Measurements from ENCODE around the gene MSI2. TPM values are rescaled to one million over a fixed set of nuclear protein-coding genes. Genes with fewer than 3 reads are reported as not detected.
"Not testable (repeated sequence)": the region's sequence is repeated elsewhere in the genome, so short reads cannot be mapped to it uniquely, and the experiment has no call there.

MSI2 gene
- total and polyA plus RNA-seq, 5 donors = 43.9 to 113 (median 107) TPM

- intact Hi-C loops (cut with DNase I) = loop anchor here in 1 of 4 donors (10.0 kb wide), 1 partner anchor 125 kb away; no protein-coding TSS in a partner anchor
- DNase-seq = no peak
- H3K9me3 ChIP-seq (ENCODE audit: control insufficient read depth, low read length) = no peaks in the 10 kb centered on the region
- peaks cover 4% of the 10 kb centered on the region for H3K4me1 ChIP-seq (ENCODE audit: control insufficient read depth, insufficient read depth, low read length)
- WGBS = 94% methylated on average over 13 of the region's 13 CpGs
- H3K27me3 ChIP-seq (ENCODE audit: control insufficient read depth, insufficient read depth) = no peaks in the 10 kb centered on the region
- no peak overlapping the region for H3K27ac ChIP-seq (ENCODE audit: low read length)
- no peak for ATAC-seq
- no peak overlapping the region for H3K4me3 ChIP-seq (ENCODE audit: low read length)
Measured at GRCh38 chr17:57609878-57610270, 353.6 kb downstream of the MSI2 start.

DNA sequence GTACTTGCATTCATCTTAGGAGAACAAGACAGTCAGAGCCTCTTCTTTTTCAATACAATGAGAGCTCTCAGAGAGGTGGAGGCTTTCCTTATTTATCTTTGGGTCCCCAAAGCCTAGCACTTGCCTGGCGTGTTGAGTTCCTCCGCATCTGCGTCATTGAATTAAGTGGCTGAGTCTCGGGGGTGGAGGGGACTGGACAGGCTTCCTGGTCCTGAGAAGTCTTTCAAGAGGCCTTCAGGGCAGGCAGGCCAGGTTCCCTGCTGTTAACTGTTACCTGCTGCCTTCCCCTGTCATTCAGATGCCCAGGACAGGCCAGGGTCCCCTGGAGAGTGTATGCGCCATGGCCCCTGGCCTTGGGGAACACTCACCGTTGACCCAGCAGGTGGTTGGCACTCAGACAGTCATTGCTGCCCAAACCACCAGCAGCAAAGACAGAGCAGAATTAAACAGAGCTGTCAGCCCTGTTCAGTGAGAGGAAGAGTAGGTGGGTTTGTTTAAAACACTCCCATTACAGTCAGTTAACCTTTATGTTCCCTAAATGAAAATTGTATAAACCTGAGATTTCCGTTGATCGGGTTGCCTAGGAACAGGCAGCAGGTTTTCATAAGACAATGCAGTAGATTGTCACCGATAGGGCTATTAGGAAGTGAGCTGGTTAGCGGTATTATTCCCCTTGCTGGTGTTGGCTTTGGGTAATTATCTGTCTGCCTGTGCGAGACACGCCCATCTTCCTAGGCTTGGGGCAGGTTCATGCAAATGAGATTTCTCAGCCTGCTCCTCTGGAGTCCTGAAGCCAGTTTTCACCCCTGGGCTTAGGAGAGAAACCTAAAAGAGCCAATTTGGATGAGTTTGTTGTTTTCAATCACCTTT is 356.1 kb downstream of the MSI2 start:
- Histone ChIP-seq H3K9me3 (ENCODE audit: control insufficient read depth, low read length) (no peaks in the 10 kb centered on the region), H3K4me1 (ENCODE audit: control insufficient read depth, insufficient read depth, low read length) (no peaks in the 10 kb centered on the region), H3K27ac (ENCODE audit: low read length) (no peak overlapping the region), H3K27me3 (ENCODE audit: control insufficient read depth, insufficient read depth) (no peaks in the 10 kb centered on the region), H3K4me3 (ENCODE audit: low read length) (no peak overlapping the region)
- WGBS = 79% methylated on average over 7 of the region's 12 CpGs
- ATAC-seq = no peak
- intact Hi-C loops (cut with DNase I) = no loop called here
- DNase-seq = no peak

- no peaks in the 10 kb centered on the region for H3K27me3 ChIP-seq (ENCODE audit: control insufficient read depth, insufficient read depth)
- H3K4me3 ChIP-seq (ENCODE audit: low read length) = no peak overlapping the region
- ATAC-seq (no peak), DNase-seq (no peak)
- H3K27ac ChIP-seq (ENCODE audit: low read length) = no peak overlapping the region
- H3K4me1 ChIP-seq (ENCODE audit: control insufficient read depth, insufficient read depth, low read length) = no peaks in the 10 kb centered on the region
- no peaks in the 10 kb centered on the region for H3K9me3 ChIP-seq (ENCODE audit: control insufficient read depth, low read length)
- WGBS = 90% methylated on average over 3 of the region's 3 CpGs
- intact Hi-C loops (cut with DNase I) = no loop called here
Measured at GRCh38 chr17:57614742-57615141, 358.4 kb downstream of the MSI2 start.

GRCh38 chr17:57615836-57616757 is 359.8 kb downstream of the MSI2 start:
- intact Hi-C loops (cut with DNase I) = no loop called here
- no peaks in the 10 kb centered on the region for H3K9me3 ChIP-seq (ENCODE audit: control insufficient read depth, low read length)
- ATAC-seq (peak in 1 of 2 donors; percentile 41), DNase-seq (peak in 1 of 3 donors; percentile 22)
- 86% methylated on average over 13 of the region's 13 CpGs for WGBS
- H3K27me3 ChIP-seq (ENCODE audit: control insufficient read depth, insufficient read depth) = no peaks in the 10 kb centered on the region
- H3K27ac ChIP-seq (ENCODE audit: low read length) = no peak overlapping the region
- no peak overlapping the region for H3K4me3 ChIP-seq (ENCODE audit: low read length)
- H3K4me1 ChIP-seq (ENCODE audit: control insufficient read depth, insufficient read depth, low read length) = no peaks in the 10 kb centered on the region

- no peak for ATAC-seq
- H3K4me3 ChIP-seq (ENCODE audit: low read length) = no peak overlapping the region
- peaks cover under 1% of the 10 kb centered on the region for H3K4me1 ChIP-seq (ENCODE audit: control insufficient read depth, insufficient read depth, low read length)
- H3K27me3 ChIP-seq (ENCODE audit: control insufficient read depth, insufficient read depth) = no peaks in the 10 kb centered on the region
- no peak for DNase-seq
- H3K27ac ChIP-seq (ENCODE audit: low read length) = no peak overlapping the region
- intact Hi-C loops (cut with DNase I) = no loop called here
- H3K9me3 ChIP-seq (ENCODE audit: control insufficient read depth, low read length) = no peaks in the 10 kb centered on the region
Measured at GRCh38 chr17:57617218-57617617, 360.9 kb downstream of the MSI2 start.

- peaks cover 7% of the 10 kb centered on the region for H3K4me1 ChIP-seq (ENCODE audit: control insufficient read depth, insufficient read depth, low read length)
- H3K27me3 ChIP-seq (ENCODE audit: control insufficient read depth, insufficient read depth) = no peaks in the 10 kb centered on the region
- ATAC-seq = no peak
- H3K4me3 ChIP-seq (ENCODE audit: low read length) = no peak overlapping the region
- H3K9me3 ChIP-seq (ENCODE audit: control insufficient read depth, low read length) = no peaks in the 10 kb centered on the region
- intact Hi-C loops (cut with DNase I) = no loop called here
- whole genome bisulfite sequencing = 89% methylated on average over 19 of the region's 19 CpGs
- DNase-seq = no peak
- H3K27ac ChIP-seq (ENCODE audit: low read length) = no peak overlapping the region
Measured at GRCh38 chr17:57619061-57619937, 363.0 kb downstream of the MSI2 start.

DNA sequence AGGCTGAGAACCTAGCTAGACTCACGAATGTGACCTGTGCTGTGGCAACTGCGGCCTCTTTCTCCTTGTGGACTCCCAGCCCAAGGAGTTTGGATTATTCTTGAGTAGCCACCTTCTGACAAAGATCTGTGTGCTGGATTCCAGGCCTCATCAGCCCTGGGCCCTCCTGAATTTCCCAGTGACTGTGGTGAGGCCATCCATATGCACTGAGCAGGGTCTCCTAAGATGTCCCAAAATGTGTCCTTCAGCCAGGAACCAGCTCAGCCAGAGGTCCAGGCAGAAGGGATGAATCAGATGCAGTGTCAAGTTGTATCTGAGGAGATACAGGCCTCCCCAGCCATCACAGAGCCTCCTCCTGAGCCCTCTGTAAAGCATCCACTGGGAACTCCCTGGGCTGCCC is 364.3 kb downstream of the MSI2 start:
- no peaks in the 10 kb centered on the region for H3K9me3 ChIP-seq (ENCODE audit: control insufficient read depth, low read length)
- peaks cover 7% of the 10 kb centered on the region for H3K4me1 ChIP-seq (ENCODE audit: control insufficient read depth, insufficient read depth, low read length)
- intact Hi-C loops (cut with DNase I) = no loop called here
- no peaks in the 10 kb centered on the region for H3K27me3 ChIP-seq (ENCODE audit: control insufficient read depth, insufficient read depth)
- no peak for ATAC-seq
- no peak overlapping the region for H3K27ac ChIP-seq (ENCODE audit: low read length)
- no peak for DNase-seq
- WGBS = 97% methylated on average over 2 of the region's 2 CpGs
- H3K4me3 ChIP-seq (ENCODE audit: low read length) = no peak overlapping the region

DNA sequence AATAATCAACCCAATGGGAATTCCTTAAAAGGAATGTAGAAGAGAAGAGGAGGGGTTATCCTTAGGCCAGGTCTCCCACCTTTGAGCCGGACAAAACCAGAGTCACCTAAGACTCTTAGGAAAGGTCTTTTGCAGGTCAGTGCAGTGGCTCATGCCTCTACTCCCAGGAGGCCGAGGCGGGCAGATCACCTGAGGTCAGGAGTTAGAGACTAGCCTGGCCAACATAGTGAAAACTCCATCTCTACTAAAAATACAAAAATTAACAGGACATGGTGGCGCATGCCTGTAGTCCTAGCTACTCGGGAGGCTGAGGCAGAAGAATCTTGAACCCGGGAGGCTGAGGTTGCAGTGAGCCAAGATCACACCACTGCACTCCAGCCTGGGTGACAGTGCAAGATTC is 365.5 kb downstream of the MSI2 start:
- H3K9me3 ChIP-seq (ENCODE audit: control insufficient read depth, low read length); H3K27ac ChIP-seq (ENCODE audit: low read length); H3K27me3 ChIP-seq (ENCODE audit: control insufficient read depth, insufficient read depth); intact Hi-C loops (cut with DNase I); H3K4me1 ChIP-seq (ENCODE audit: control insufficient read depth, insufficient read depth, low read length); ATAC-seq; DNase-seq; H3K4me3 ChIP-seq (ENCODE audit: low read length): not testable (repeated sequence)
- WGBS = 95% methylated on average over 6 of the region's 6 CpGs

DNA sequence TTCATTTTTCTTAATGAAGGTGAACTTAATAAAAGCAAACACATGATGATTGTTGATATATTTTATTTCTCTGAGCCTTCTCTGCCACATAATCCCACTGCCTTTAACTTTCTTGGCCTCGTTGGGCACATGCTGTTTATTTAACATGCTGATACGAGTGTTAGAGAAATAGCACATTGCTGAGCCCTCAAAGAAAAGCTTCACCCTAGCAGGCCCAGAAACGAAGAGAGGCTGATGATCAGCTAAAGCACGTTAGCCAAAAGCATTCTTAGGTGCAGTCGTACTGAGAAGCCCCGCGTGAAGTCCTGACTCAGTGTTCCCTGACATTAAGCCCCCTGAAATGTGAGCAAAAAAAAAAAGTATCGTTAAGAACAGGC is 366.0 kb downstream of the MSI2 start:
- 38% methylated on average over 8 of the region's 8 CpGs for WGBS
- H3K4me1 ChIP-seq (ENCODE audit: control insufficient read depth, insufficient read depth, low read length) = peaks cover 7% of the 10 kb centered on the region
- no peaks in the 10 kb centered on the region for H3K27me3 ChIP-seq (ENCODE audit: control insufficient read depth, insufficient read depth)
- DNase-seq (no peak), ATAC-seq (peak in 1 of 2 donors; percentile 5)
- H3K4me3 ChIP-seq (ENCODE audit: low read length) = no peak overlapping the region
- H3K9me3 ChIP-seq (ENCODE audit: control insufficient read depth, low read length) = no peaks in the 10 kb centered on the region
- intact Hi-C loops (cut with DNase I) = no loop called here
- peak overlapping the region; percentile 50 for H3K27ac ChIP-seq (ENCODE audit: low read length)

GRCh38 chr17:57622683-57623433 is 366.5 kb downstream of the MSI2 start:
- Histone ChIP-seq H3K27ac (ENCODE audit: low read length) (peak overlapping the region; percentile 50), H3K9me3 (ENCODE audit: control insufficient read depth, low read length) (no peaks in the 10 kb centered on the region), H3K27me3 (ENCODE audit: control insufficient read depth, insufficient read depth) (no peaks in the 10 kb centered on the region), H3K4me1 (ENCODE audit: control insufficient read depth, insufficient read depth, low read length) (peaks cover 7% of the 10 kb centered on the region), H3K4me3 (ENCODE audit: low read length) (no peak overlapping the region)
- WGBS = 37% methylated on average over 16 of the region's 16 CpGs
- intact Hi-C loops (cut with DNase I) = no loop called here
- DNase-seq (peak in 1 of 3 donors; percentile 48), ATAC-seq (peak; percentile 44 to 80)
